NCI-H1930 (cell line): ENCODE data around the gene CTBP2.

Experiments used
- DNase-seq, 2 experiments: peaks; one replicate each; lab custom pipeline; 2025; lab: John Stamatoyannopoulos, UW

The CTBP2 gene

DNA sequence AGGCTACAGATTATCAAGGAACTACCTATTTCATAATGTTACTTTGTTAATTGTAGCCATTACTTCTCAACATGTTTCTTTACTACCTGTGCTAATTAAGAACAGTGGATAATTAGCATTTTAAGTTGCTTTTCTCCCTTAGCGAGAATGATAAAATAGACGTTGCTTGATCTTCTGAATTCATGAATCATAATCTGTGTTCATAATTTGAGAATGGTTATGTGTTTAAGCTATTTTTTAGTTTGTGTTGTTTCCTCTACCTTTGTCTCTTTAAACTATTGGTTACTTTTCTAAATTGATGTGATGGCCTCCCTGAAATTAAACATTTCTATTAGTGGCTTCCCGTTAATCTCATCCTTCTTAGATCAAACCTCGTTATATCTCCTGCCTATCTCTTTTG, 218.5 kb downstream of the CTBP2 start, which contains the start of gene ZRANB1:
ZRANB1 (plus strand) TSS at position 301 of the 400 bp plus-strand sequence. CDS start 371 bp downstream, outside the sequence.
- no peak for DNase-seq

GRCh38 chr10:124939290-124939689, 221.1 kb downstream of the CTBP2 start:
- no peak for DNase-seq

- DNase-seq = no peak
Measured at GRCh38 chr10:124936813-124937212, 223.6 kb downstream of the CTBP2 start.

DNA sequence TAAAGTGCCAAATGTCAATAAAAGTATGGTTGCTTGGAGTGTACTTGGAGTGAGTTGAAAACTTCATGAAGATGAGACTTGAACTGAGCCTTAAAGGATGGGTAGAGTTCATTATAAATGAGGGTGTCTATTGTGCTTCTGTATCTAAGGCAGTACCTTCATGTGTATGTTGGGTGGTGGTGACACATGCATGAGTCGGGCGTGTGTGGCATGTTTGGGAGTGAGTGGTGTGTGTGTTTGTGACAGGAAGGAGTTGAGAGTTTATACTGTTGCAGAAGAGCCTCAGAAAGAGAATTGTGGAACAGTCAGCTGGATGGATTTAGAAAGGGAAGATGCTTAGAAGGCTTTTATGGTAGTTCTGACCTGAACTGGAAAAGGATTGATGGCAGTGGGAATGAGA, 224.4 kb downstream of the CTBP2 start:
- no peak for DNase-seq
